Lower lobe of right lung (tissue), 2 donors: ENCODE data around the gene TOR4A. TPM values are rescaled to one million over a fixed set of nuclear protein-coding genes. Genes with fewer than 3 reads are reported as not detected.

Source experiments
- ATAC-seq, 2 donors: fragments of 200-7000 bp; cut with Tn5 transposase; one replicate each; pipeline ENCODE4 v1.9.1; 2020 to 2022; ENCODE audit warnings: mild to moderate bottlenecking in 2 of 2, moderate library complexity in 2 of 2
- DNase-seq: peaks from one replicate; pipeline ENCODE4 v3.0.0-alpha.2; 2020
- H3K27ac ChIP-seq: fragments of 200-600 bp; one replicate; pipeline ENCODE4 v1.8.0; 2022
- H3K27me3 ChIP-seq: fragments of 200-600 bp; one replicate; pipeline ENCODE4 v1.8.0; 2022; ENCODE audit warnings: low read depth
- H3K36me3 ChIP-seq: fragments of 200-600 bp; one replicate; pipeline ENCODE4 v1.8.0; 2022; ENCODE audit warnings: mild to moderate bottlenecking
- H3K4me1 ChIP-seq: fragments of 200-600 bp; one replicate; pipeline ENCODE4 v1.8.0; 2022
- H3K4me3 ChIP-seq: fragments of 200-600 bp; one replicate; pipeline ENCODE4 v1.8.0; 2022; ENCODE audit warnings: mild to moderate bottlenecking
- H3K9me3 ChIP-seq: fragments of 200-600 bp; one replicate; pipeline ENCODE4 v1.8.0; 2022
- intact Hi-C: fragments of 100-400 bp; cut with DNase I; formaldehyde crosslinking; loops from one replicate; pipeline ENCODE4 v1.11.0; 2022
- total RNA-seq: library from RNA; stranded (reverse); fragmentation: NEBNext Ultra II Directional; extraction: Animal tissue kit (Norgen Biotek cat#: 25700); gene quantifications from one replicate; pipeline ENCODE4 v1.2.1, GENCODE V29; 2021
- TF ChIP-seq, protein P1 (sequence below): fragments of 200-600 bp; IDR thresholded peaks from one replicate; pipeline ENCODE4 v1.8.0; 2022; ENCODE audit warnings: antibody characterized with exemption, mild to moderate bottlenecking
- donor health status: DM: no; HTN: yes; CAD: no; lungs with severe emphysema.

The TOR4A gene
- total RNA-seq, 1 donor from 2014 or later: 27.2 TPM

DNA sequence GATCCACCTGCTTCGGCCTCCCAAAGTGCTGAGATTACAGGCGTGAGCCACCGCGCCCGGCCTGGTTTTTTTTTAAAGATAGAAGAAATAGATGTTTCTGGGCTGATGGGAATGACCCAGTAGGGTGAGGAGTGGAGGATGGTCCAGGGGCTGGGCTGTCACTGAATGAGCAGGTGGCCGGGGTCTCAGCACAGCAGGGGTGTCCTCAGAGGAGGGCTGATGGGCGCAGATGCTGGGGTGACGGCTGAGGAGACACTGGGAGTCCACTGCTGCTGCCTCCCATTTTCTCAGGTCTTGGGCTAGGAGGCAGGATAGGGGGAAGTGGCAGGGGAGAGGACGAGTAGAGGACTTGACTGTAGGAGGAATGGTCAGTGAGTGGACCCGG lies 2.3 kb upstream of the TOR4A start:
- TF ChIP-seq, protein P1, sequence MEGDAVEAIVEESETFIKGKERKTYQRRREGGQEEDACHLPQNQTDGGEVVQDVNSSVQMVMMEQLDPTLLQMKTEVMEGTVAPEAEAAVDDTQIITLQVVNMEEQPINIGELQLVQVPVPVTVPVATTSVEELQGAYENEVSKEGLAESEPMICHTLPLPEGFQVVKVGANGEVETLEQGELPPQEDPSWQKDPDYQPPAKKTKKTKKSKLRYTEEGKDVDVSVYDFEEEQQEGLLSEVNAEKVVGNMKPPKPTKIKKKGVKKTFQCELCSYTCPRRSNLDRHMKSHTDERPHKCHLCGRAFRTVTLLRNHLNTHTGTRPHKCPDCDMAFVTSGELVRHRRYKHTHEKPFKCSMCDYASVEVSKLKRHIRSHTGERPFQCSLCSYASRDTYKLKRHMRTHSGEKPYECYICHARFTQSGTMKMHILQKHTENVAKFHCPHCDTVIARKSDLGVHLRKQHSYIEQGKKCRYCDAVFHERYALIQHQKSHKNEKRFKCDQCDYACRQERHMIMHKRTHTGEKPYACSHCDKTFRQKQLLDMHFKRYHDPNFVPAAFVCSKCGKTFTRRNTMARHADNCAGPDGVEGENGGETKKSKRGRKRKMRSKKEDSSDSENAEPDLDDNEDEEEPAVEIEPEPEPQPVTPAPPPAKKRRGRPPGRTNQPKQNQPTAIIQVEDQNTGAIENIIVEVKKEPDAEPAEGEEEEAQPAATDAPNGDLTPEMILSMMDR: no peak
- Histone ChIP-seq H3K36me3 (peaks cover 44% of the 10 kb centered on the region), H3K4me1 (peaks cover 37% of the 10 kb centered on the region), H3K9me3 (no peaks in the 10 kb centered on the region), H3K27me3 (no peaks in the 10 kb centered on the region), H3K27ac (peak overlapping the region; percentile 95), H3K4me3 (no peak overlapping the region)
- ATAC-seq: no peak
- DNase-seq: no peak
- intact Hi-C loops: no loop called here

DNA sequence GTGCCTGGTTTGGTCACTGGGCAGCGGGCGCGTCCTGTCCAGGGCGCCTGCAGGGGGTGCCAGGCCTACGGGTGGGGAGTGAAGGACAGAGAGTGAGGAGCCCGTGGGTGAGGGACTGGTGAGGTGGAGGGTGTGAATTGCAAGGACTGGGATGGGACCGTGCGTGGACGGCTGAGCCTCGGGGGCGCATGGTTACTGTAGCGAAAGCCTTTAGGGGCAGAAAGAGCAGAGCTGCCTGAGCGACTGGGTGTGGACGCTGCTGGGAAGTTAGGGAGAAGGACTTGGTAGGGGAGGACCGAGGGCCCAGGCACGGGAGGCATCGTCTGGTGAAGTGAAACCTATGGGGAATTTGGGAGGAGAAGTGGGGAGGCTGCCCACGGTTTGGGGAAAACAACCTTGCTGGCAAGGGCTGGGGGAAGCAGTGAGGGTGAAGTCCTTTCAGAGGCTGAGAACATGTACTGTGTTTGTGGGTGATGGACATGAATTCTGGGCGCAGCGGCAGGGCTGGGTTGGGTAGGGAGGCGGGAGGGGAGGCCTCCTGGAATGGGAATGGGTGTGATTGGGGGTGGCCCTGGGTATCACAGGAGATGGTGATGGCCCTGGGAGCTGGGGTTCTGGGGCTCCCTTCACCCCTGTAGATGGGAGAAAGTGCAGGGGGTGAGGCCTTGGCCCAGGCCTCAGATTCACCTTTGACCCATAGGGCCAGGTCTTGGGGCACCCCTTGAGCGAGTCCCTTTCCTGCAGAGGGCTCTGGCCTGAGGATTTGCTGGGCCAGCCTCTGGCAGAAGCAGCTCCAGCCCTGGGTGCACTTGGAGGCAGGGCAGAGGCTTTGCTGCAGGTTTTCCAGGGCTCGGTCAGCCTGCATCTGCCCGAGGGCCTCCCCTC lies 1.7 kb upstream of the TOR4A start:
- no peak for ATAC-seq
- peaks cover 31% of the 10 kb centered on the region for H3K4me1 ChIP-seq
- peak; percentile 49 for DNase-seq
- no peaks in the 10 kb centered on the region for H3K27me3 ChIP-seq
- TF ChIP-seq, protein P1: no peak
- peaks cover 46% of the 10 kb centered on the region for H3K36me3 ChIP-seq
- no peaks in the 10 kb centered on the region for H3K9me3 ChIP-seq
- peak overlapping the region; percentile 95 for H3K27ac ChIP-seq
- no peak overlapping the region for H3K4me3 ChIP-seq
- intact Hi-C loops: no loop called here

GRCh38 chr9:137276473-137277328 lies 825 bp upstream of the TOR4A start:
- DNase-seq: peak; percentile 87
- Histone ChIP-seq H3K9me3 (no peaks in the 10 kb centered on the region), H3K36me3 (peaks cover 46% of the 10 kb centered on the region), H3K27me3 (no peaks in the 10 kb centered on the region), H3K4me3 (peak overlapping the region; percentile 74), H3K4me1 (peaks cover 24% of the 10 kb centered on the region), H3K27ac (peak overlapping the region; percentile 95)
- intact Hi-C loops: no loop called here
- peak; percentile 62 to 63 for ATAC-seq
- TF ChIP-seq, protein P1: no peak

- H3K4me3 ChIP-seq: peak overlapping the region; percentile 74
- H3K27ac ChIP-seq: peak overlapping the region; percentile 95
- intact Hi-C loops: no loop called here
- TF ChIP-seq, protein P1: no peak
- H3K27me3 ChIP-seq: no peaks in the 10 kb centered on the region
- H3K36me3 ChIP-seq: peaks cover 40% of the 10 kb centered on the region
- peak; percentile 69 for DNase-seq
- ATAC-seq: peak; percentile 7 to 23
- H3K4me1 ChIP-seq: peaks cover 24% of the 10 kb centered on the region
- no peaks in the 10 kb centered on the region for H3K9me3 ChIP-seq
These were observed 655 bp downstream of the TOR4A start for GRCh38 chr9:137278061-137278701.
